HCT116 (cell line): ENCODE data around the gene PHACTR1.

Experiments used
- EZH2phosphoT487 ChIP-seq: fragments of 200-600 bp; IDR thresholded peaks from 2 replicates; pipeline ENCODE4 v1.6.1; 2018; ENCODE audit warnings: antibody characterized with exemption, borderline replicate concordance
- JUND ChIP-seq: IDR thresholded peaks from 2 replicates; pipeline ENCODE4 v1.6.1; 2012
- POLR2AphosphoS5 ChIP-seq: IDR thresholded peaks from 2 replicates; pipeline ENCODE4 v1.6.1; 2011; ENCODE audit warnings: mild to moderate bottlenecking, low read depth, low read length, moderate library complexity
- SIN3A ChIP-seq: IDR thresholded peaks from 2 replicates; pipeline ENCODE4 v1.6.1; 2012; ENCODE audit warnings: low read depth
- TF ChIP-seq, protein P1 (sequence below), 3 experiments: fragments of 200-600 bp in 1 of 3; sonication (generic) in 1 of 3; IDR thresholded peaks in 2 of 3; conservative IDR thresholded peaks in 1 of 3; 2 replicates each; pipeline ENCODE4 v1.5.1; 2012 to 2017; ENCODE audit warnings: low read depth in 2 of 3, low read length in 2 of 3, antibody characterized with exemption in 1 of 3, borderline replicate concordance in 1 of 3, control low read depth in 1 of 3, mild to moderate bottlenecking in 1 of 3, mixed read lengths in 1 of 3, mixed run types in 1 of 3, moderate library complexity in 1 of 3; ENCODE audit not compliant: insufficient read depth in 1 of 3
- TF ChIP-seq, protein P2 (sequence below): IDR thresholded peaks from 2 replicates; pipeline ENCODE4 v1.6.1; 2012; ENCODE audit warnings: low read depth
- TF ChIP-seq, protein P3 (sequence below): IDR thresholded peaks from 2 replicates; pipeline ENCODE4 v1.6.1; 2011; ENCODE audit warnings: mild to moderate bottlenecking, low read length, moderate library complexity; ENCODE audit not compliant: insufficient replicate concordance; ENCODE audit errors: extremely low read depth
- TF ChIP-seq, protein P4 (sequence below): IDR thresholded peaks from 2 replicates; pipeline ENCODE4 v1.6.1; 2012

DNA sequence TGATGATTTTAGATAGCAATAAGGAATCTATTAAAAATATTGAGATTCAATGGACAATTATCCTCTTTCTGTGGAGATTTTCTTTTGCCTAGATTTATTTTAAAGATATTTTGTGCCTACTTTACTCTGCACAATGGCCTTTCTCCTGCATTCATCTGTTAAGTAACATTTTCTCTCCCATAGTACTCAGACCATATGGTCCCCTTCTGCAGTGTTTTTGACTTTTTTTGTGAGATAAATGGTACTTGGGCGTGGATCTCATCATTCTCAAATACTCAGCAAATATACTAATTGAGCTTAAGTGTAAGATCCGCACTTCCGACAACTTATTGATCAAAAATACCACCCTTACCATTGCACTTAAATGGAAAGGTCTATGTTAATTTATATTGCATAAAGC, 55.8 kb downstream of the PHACTR1 start:
- TF ChIP-seq, protein P1, sequence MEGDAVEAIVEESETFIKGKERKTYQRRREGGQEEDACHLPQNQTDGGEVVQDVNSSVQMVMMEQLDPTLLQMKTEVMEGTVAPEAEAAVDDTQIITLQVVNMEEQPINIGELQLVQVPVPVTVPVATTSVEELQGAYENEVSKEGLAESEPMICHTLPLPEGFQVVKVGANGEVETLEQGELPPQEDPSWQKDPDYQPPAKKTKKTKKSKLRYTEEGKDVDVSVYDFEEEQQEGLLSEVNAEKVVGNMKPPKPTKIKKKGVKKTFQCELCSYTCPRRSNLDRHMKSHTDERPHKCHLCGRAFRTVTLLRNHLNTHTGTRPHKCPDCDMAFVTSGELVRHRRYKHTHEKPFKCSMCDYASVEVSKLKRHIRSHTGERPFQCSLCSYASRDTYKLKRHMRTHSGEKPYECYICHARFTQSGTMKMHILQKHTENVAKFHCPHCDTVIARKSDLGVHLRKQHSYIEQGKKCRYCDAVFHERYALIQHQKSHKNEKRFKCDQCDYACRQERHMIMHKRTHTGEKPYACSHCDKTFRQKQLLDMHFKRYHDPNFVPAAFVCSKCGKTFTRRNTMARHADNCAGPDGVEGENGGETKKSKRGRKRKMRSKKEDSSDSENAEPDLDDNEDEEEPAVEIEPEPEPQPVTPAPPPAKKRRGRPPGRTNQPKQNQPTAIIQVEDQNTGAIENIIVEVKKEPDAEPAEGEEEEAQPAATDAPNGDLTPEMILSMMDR (IDR thresholded peaks at IDR 0.05 in 2 of 3, conservative IDR thresholded peaks at IDR 0.05 in 1 of 3; ENCODE audit: borderline replicate concordance in 1 of 3, insufficient read depth in 1 of 3, low read depth in 2 of 3, low read length in 2 of 3) = no peak
- TF ChIP-seq JUND (no peak), SIN3A (no peak), POLR2AphosphoS5 (no peak), EZH2phosphoT487 (no peak)
- TF ChIP-seq, protein P2, sequence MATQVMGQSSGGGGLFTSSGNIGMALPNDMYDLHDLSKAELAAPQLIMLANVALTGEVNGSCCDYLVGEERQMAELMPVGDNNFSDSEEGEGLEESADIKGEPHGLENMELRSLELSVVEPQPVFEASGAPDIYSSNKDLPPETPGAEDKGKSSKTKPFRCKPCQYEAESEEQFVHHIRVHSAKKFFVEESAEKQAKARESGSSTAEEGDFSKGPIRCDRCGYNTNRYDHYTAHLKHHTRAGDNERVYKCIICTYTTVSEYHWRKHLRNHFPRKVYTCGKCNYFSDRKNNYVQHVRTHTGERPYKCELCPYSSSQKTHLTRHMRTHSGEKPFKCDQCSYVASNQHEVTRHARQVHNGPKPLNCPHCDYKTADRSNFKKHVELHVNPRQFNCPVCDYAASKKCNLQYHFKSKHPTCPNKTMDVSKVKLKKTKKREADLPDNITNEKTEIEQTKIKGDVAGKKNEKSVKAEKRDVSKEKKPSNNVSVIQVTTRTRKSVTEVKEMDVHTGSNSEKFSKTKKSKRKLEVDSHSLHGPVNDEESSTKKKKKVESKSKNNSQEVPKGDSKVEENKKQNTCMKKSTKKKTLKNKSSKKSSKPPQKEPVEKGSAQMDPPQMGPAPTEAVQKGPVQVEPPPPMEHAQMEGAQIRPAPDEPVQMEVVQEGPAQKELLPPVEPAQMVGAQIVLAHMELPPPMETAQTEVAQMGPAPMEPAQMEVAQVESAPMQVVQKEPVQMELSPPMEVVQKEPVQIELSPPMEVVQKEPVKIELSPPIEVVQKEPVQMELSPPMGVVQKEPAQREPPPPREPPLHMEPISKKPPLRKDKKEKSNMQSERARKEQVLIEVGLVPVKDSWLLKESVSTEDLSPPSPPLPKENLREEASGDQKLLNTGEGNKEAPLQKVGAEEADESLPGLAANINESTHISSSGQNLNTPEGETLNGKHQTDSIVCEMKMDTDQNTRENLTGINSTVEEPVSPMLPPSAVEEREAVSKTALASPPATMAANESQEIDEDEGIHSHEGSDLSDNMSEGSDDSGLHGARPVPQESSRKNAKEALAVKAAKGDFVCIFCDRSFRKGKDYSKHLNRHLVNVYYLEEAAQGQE = no peak
- TF ChIP-seq, protein P3, sequence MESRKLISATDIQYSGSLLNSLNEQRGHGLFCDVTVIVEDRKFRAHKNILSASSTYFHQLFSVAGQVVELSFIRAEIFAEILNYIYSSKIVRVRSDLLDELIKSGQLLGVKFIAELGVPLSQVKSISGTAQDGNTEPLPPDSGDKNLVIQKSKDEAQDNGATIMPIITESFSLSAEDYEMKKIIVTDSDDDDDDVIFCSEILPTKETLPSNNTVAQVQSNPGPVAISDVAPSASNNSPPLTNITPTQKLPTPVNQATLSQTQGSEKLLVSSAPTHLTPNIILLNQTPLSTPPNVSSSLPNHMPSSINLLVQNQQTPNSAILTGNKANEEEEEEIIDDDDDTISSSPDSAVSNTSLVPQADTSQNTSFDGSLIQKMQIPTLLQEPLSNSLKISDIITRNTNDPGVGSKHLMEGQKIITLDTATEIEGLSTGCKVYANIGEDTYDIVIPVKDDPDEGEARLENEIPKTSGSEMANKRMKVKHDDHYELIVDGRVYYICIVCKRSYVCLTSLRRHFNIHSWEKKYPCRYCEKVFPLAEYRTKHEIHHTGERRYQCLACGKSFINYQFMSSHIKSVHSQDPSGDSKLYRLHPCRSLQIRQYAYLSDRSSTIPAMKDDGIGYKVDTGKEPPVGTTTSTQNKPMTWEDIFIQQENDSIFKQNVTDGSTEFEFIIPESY = no peak
- TF ChIP-seq, protein P4, sequence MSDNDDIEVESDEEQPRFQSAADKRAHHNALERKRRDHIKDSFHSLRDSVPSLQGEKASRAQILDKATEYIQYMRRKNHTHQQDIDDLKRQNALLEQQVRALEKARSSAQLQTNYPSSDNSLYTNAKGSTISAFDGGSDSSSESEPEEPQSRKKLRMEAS = no peak
